H1 (cell line): ENCODE data around the gene ZDHHC11B. TPM values are rescaled to one million over a fixed set of nuclear protein-coding genes. Genes with fewer than 3 reads are reported as not detected.

Source experiments
- CBX8 ChIP-seq: fragments of 300-800, 300-1000 bp; sonication (generic); IDR thresholded peaks from 2 replicates; pipeline ENCODE4 v1.7.1; 2016; ENCODE audit warnings: low read depth, low read length, borderline replicate concordance
- CHD7 ChIP-seq: fragments of 300-600 bp; sonication (generic); IDR thresholded peaks from 2 replicates; pipeline ENCODE4 v1.7.1; 2012; ENCODE audit warnings: low read length, moderate library complexity, mild to moderate bottlenecking, inconsistent platforms; ENCODE audit not compliant: insufficient replicate concordance
- GTF2F1 ChIP-seq: IDR thresholded peaks from 2 replicates; pipeline ENCODE4 v1.6.1; 2012; ENCODE audit warnings: low read depth, low read length, improper control_type of control experiment, borderline replicate concordance
- JUND ChIP-seq: IDR thresholded peaks from 2 replicates; pipeline ENCODE4 v1.6.1; 2011; ENCODE audit warnings: mild to moderate bottlenecking, improper control_type of control experiment, low read length
- KDM1A ChIP-seq: fragments of 200-600, 300-600 bp; sonication (generic); IDR thresholded peaks from 2 replicates; pipeline ENCODE4 v1.7.1; 2016; ENCODE audit warnings: mild to moderate bottlenecking, low read length, borderline replicate concordance
- SIX5 ChIP-seq: IDR thresholded peaks from 2 replicates; pipeline ENCODE4 v1.6.1; 2011; ENCODE audit warnings: mild to moderate bottlenecking, low read depth, low read length
- SRF ChIP-seq: IDR thresholded peaks from 2 replicates; pipeline ENCODE4 v1.6.1; 2011; ENCODE audit warnings: mild to moderate bottlenecking, low read depth, low read length, moderate library complexity
- YY1 ChIP-seq: IDR thresholded peaks from 2 replicates; pipeline ENCODE4 v1.6.1; 2011; ENCODE audit warnings: low read depth, mild to moderate bottlenecking, low read length
- ZNF274 ChIP-seq: IDR thresholded peaks from 2 replicates; pipeline ENCODE4 v1.7.0; 2012; ENCODE audit warnings: low read length, borderline replicate concordance; ENCODE audit errors: extremely low read depth
- polyA plus RNA-seq, 7 experiments: library from polyadenylated mRNA; depleted of rRNA in 3 of 7; stranded (reverse) in 5 of 7; unstranded in 2 of 7; fragments of >200 nt in 5 of 7; fragments of 200-250 nt in 2 of 7; gene quantifications; 1 replicate in 5 of 7; 2 replicates in 1 of 7; 4 replicates in 1 of 7; pipeline versions ENCODE4 v1.2.1 to v1.2.3, GENCODE V29; 2011 to 2013; ENCODE audit warnings: missing spikeins in 2 of 7, mixed read lengths in 2 of 7
- total RNA-seq: library from RNA; stranded (reverse); fragmentation: NEBNext Ultra II Directional; extraction: Animal tissue kit (Norgen Biotek cat#: 25700); gene quantifications from 2 replicates; pipeline ENCODE4 v1.2.1, GENCODE V29; 2021
- TF ChIP-seq, protein P1 (sequence below): IDR thresholded peaks from 2 replicates; pipeline ENCODE4 v1.6.1; 2012; ENCODE audit warnings: low read length, inconsistent platforms

The ZDHHC11B gene
- total and polyA plus RNA-seq, 2 of the 8 experiments (the other 6 are each of a cell fraction or from before 2014, with no cell fraction given): 0.29 to 2.5 TPM

GRCh38 chr5:759781-760362 is 24.7 kb downstream of the ZDHHC11B start (continued):
- TF ChIP-seq CHD7 (no peak), GTF2F1 (no peak), YY1 (no peak), CBX8 (no peak), SIX5 (no peak), JUND (no peak), SRF (no peak), KDM1A (no peak), ZNF274 (no peak)
- TF ChIP-seq, protein P1, sequence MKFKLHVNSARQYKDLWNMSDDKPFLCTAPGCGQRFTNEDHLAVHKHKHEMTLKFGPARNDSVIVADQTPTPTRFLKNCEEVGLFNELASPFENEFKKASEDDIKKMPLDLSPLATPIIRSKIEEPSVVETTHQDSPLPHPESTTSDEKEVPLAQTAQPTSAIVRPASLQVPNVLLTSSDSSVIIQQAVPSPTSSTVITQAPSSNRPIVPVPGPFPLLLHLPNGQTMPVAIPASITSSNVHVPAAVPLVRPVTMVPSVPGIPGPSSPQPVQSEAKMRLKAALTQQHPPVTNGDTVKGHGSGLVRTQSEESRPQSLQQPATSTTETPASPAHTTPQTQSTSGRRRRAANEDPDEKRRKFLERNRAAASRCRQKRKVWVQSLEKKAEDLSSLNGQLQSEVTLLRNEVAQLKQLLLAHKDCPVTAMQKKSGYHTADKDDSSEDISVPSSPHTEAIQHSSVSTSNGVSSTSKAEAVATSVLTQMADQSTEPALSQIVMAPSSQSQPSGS: no peak
